Lower leg skin (tissue), 3 donors: Measurements from ENCODE around the gene GSC2.

Experiments used
- CTCF ChIP-seq, 3 donors: fragments of 450-650 bp; IDR thresholded peaks; one replicate each; pipeline ENCODE4 v1.5.1; 2016; ENCODE audit warnings: antibody characterized with exemption in 3 of 3, mild to moderate bottlenecking in 3 of 3, moderate library complexity in 2 of 3
- POLR2A ChIP-seq, 2 donors: fragments of 450-650 bp; IDR thresholded peaks; one replicate each; pipeline ENCODE4 v1.6.1; 2016 to 2017; ENCODE audit warnings: antibody characterized with exemption in 2 of 2, mild to moderate bottlenecking in 1 of 2, moderate library complexity in 1 of 2

GRCh38 chr22:19122143-19122751 lies 27.8 kb downstream of the GSC2 start, which contains the start of gene DGCR2:
- TF ChIP-seq POLR2A (IDR thresholded peaks at IDR 0.05) (peak in 1 of 2 donors; percentile 36), CTCF (IDR thresholded peaks at IDR 0.05) (no peak)
